ENCODE data around the gene FER.
"Not testable (repeated sequence)": the region's sequence is repeated elsewhere in the genome, so short reads cannot be mapped to it uniquely, and the experiment has no call there.

Gene FER

GRCh38 chr5:108748401-108749127, 867 bp downstream of the FER start:
- DNase-seq: peak; percentile 96 to 98 (median 96)

DNA sequence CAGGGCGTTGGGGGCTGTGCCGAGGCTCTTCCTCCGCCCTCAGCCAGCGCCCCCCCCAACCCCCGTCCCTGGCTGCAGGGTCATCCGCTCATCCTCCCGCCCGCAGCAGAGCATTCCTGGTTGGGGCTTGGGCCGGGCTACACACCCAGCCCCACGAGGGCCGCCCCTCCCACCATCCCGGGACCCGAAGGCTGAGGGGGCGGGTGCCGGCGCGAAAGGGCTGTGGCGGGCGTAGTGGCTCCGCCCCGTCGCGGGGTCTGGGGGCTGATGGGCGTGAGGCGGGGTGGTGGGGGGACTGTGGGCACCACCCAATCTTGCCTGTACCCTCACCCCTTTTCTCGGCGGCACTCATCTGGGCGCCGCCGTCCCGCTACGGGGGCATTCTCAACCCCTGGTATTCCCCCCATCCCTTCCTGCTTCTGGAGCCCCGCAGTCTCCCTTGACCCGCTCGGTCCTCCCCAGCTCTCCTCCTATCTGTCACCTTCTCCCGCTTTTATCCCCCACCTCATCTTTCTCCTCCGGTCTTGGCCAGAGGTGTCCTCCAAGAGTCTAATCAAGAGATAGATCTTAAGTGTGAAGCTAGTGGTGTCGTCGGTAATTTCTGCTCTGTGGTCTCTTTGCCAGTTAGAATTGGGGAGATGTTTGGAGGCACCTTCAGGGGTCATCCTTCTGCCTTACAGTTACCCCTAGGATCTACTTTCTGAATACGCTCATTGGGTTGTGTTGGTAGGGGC, 1.6 kb downstream of the FER start:
- DNase-seq: peak in 5 of 6 experiments; percentile 30 to 77 (median 42)

- no peak for DNase-seq
Observed at GRCh38 chr5:108753331-108753730, 5.6 kb downstream of the FER start.

DNA sequence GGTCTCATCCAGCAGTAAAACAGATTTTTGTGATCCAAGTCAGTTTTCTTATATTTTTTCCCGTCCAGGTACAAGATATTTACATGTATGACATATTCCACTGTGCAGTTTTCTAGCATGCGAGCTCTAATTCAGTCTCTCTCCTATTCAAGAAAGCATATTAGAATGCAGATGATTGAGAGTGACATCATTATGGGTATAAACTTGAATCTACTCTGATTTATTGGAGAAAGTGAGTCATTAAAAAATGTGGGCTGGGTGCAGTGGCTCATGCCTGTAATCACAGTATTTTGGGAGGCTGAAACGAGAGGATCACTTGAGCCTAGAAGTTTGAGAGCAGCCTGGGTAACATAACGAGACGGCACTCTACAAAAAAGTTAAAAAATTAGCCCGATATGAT, 6.2 kb downstream of the FER start:
- no peak for DNase-seq

GRCh38 chr5:108760512-108760911, 12.8 kb downstream of the FER start:
- peak in 4 of 6 experiments; percentile 12 to 62 (median 42) for DNase-seq

GRCh38 chr5:108762660-108763059, 15.0 kb downstream of the FER start:
- DNase-seq: no peak

DNA sequence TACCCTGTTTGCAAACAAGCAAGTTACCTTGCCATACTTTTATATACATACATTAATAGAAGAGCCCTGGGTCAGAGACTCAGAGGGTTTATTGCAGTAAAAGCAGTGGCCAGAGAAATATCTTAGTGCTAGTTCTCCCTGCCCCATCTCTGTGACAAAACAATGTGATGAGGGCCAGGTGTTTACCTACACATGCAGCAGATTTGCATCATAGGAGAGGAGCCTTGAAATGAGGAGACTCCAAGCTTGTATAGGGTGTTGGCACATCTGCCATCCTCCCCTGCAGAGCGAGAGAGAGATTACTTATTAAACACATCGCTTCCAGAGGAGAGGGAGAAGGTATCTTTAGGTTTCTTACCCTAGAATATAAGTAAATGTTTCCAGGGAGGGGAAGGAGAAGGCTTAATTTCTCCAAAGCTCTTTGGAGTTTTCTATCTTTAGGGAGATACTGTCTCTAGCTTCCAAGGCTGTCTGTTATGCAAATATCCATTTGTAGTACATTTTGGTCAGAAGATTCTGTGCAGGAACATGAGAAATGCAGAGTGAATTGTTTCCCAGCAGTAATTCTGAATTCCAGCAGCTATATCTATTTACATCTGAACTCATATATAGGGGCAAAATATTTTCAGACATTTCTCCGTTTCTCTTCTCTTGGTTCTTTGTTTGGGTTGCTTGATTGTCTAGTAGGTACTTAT, 15.7 kb downstream of the FER start:
- DNase-seq: no peak

DNA sequence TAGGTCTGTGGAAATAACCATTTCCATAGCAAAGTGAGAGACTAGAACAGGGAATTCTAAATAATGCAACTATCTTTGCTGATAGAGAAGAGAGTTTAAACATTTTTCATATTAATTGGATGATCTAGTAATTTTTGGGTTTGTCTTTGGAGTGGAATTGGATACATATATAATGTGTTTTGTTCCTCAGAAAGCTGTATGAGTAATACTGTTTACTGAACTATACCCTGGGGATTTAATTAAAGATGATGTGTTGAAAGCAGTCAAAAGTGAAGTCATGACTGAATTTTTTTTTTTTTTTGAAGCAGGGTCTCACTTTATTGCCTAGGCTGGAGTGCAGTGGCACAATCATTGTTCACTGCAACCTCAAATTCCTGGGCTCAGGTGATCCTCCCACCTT, 17.9 kb downstream of the FER start:
- no peak for DNase-seq

GRCh38 chr5:108766916-108767315, 19.2 kb downstream of the FER start:
- not testable (repeated sequence) for DNase-seq

DNA sequence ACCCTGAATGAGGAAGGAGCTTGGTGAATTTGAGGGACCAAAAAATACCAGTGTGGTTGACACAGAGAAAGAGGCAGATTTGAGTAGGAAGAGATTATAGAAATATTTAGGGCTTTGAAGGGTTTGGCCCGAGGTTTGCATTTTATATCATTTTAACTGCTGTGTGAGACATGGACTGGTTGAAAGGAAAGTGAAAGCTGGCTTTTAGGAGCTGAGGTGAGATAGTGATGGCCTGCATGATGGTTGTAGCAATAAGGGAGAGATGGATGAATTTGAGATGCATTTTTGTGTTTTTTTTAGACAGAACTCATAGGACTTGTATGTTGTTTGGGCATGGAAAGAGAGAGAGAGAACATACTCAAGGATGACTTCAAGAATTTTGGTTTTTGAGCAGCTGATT, 21.7 kb downstream of the FER start:
- no peak for DNase-seq

DNA sequence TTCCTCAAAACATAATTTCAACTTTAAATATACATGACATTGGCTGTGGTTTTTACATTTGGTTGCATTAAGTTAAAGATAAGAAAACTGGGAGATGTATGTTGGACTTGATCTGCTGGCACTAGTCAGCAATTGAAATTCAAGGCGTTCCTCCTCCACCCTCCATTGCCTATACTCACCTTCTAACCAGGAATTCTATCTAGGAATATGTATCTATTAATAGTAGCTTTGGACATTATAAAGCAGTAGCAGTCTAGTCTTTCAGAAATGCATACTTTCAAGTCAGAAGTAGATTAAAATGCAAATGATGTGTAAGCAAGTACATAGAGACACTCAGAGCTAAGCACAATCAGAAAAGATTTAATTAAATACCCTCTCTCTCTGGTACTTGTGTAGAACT, 24.9 kb downstream of the FER start:
- DNase-seq: no peak

DNA sequence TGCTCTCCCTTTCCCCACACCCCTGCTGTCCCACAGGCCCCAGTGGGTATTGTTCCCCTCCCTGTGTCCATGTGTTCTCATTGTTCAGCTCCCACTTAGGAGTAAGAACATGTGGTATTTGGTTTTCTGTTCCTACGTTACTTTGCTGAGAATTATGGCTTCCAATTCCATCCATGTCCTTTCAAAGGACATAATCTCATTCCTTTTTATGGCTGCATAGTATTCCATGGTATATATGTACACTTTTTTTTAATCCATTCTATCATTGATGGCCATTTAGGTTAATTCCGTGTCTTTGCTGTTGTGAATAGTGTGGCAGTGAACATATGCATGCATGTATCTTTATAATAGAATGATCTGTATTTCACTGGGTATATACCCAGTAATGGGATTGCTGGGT, 25.6 kb downstream of the FER start:
- DNase-seq: no peak

DNA sequence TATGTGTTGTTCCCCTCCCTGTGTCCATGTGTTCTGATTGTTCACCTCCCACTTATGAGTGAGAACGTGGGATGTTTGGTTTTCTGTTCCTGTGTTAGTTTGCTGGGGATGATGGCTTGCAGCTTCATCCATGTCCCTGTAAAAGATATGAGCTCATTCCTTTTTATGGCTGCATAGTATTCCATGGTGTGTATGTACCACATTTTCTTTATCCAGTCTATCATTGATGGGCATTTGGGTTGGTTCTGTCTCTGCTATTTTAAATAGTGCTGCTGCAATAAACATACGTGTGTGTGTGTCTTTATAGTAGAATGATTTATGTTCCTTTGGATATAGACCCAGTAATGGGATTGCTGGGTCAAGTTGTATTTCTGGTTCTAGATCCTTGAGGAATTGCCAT, 26.4 kb downstream of the FER start:
- DNase-seq: not testable (repeated sequence)

GRCh38 chr5:108777582-108777981, 29.9 kb downstream of the FER start:
- DNase-seq: not testable (repeated sequence)

DNA sequence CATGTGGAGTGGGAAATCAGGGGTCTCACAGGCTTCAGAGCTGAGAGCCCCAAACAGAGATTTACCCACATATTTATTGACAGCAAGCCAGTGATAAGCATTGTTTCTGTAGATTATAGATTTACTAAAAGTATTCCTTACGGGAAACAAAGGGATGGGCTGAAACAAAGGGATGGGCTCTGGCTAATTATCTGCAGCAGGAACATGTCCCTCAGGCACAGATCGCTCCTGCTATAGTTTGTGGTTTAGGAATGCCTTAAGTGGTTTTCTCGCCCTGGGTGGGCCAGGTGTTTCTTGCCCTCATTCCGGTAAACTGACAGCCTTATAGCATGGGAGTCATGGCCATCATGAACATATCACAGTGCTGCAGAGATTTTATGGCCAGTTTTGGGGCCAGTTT, 36.9 kb downstream of the FER start:
- DNase-seq: not testable (repeated sequence)

DNA sequence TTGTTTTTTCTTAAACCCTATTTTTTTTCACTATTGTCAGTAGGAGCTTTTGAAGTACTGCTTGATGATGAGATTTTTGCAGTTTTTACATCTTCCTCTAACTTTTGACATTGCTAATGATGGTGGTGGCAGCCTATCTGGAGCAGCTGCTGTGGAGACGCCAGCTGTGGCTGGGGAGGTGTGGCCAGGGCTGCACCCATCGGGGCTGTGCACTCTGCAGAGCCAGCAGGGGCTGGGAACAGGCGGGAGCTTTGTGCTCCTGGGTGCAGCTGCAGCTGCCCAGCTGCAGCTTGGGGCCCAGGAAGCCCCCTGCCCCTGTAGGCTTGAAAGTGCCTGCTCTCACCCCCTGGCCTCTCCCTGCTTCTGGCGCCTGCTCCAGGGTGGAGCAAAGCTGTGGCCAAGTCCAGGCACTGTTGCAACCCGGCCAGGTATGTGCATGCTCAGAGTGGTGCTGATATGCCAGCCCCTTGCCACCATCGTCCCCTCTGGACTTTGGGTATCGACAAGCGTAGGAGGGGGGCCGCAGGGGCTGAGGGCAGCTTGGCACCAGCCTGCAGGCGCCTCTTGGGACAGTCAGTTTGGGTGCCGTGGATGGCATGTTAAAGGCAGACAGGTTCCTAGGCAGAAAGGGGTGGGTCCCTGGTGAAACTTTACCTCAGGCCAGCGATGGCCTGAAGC, 39.2 kb downstream of the FER start:
- DNase-seq: no peak

GRCh38 chr5:108788142-108788541, 40.4 kb downstream of the FER start:
- no peak for DNase-seq

- DNase-seq: no peak
Observed at GRCh38 chr5:108793207-108793606, 45.5 kb downstream of the FER start.

DNA sequence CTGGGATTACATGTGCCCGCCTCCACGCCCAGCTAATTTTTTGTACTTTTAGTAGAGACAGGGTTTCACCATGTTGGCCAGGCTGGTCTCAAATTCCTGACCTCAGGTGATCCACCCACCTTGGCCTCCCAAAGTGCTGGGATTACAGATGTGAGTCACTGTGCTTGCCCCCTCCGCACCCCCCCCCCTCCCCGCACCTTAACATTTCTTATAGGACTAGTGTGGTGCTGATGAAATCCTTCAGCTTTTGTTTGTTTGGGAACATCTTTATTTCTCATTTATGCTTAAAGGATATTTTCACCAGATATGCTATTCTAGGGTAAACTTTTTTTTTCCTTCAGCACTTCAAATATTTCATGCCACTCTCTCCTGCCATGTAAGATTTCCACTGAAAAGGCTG, 46.7 kb downstream of the FER start:
- DNase-seq: not testable (repeated sequence)

DNA sequence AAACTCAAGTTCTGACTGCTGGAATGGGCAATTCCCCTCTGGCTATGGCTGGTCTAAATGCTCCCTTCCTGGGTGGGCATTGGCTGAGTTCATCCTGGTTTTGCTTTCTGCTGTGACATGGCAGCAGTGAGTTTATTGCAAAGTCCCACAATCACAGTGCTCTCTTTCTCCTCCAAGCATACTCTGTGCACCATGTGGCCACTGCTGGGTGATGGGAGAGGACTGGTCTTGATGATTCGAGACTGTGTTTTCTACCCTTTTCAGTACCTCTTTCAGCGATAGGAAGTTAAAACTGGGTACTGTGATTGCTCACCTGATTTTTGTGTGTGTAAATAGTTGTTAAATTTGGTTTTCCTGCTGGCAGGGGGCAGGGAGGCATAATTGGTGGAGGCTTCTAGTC, 49.7 kb downstream of the FER start:
- DNase-seq: no peak

DNA sequence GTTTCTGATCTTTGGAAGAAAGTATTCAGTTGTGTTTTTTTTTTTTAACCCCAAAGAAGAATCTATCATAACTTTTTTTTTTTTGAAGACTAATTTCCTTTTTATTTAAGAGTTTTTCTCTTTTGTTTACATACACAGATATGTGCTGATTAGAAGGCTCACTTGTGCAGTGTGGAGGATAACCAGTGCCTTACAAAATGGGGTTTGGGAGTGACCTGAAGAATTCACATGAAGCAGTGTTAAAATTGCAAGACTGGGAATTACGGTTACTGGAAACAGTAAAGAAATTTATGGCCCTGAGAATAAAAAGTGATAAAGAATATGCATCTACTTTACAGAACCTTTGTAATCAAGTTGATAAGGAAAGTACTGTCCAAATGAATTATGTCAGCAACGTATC, 50.3 kb downstream of the FER start:
- DNase-seq: no peak

DNA sequence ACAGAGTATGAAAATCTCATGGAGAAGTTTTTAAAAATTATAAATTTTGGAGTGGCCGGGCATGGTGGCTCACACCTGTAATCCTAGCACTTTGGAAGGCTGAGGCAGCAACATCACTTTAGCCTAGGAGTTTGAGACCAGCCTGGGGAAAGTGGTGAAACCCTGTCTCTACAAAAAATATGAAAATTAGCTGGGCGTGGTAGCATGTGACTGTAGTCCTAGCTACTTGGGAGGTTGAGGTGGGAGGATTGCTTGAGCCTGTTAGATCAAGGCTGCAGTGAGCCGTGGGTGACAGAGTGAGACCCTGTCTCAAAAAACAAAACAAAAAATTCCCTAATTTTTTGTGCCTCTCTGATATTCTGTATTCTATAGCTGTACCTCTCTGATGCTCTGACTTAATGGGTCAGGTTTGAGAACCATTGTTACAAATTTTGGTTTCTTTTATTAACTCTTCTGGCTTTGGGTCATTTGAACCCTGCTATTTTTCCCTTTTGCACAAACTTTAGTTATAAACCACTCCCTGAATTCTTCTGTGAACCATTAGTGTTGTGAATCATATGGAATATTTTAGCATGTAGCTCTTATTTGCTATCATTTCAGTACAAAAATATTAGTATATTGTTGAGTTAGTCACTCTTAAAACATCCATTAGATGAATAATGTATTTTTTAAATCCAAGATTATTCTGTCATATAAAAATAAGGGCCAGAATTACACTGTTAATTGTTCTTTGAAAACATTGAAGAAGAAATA, 51.0 kb downstream of the FER start:
- DNase-seq: no peak

DNA sequence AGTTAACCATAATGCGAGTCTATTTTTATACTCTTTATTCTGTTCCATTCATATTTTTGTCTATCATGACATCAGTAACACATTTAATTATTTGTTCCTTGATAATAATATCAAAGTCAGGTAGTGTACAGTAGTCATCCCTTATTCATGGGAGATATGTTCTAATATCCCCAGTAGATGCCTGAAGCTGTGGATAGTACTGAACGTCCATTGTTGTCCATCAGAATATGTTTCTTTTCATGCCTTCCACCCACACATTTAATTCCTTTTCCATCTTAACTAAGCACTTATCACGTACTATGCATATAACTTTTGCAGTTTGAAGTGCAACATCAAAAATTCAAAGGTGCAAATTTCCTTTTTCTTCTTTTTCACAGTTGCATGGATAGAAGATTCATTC, 53.6 kb downstream of the FER start:
- DNase-seq: no peak

Measured in stimulated activated naive CD4-positive, alpha-beta T cell (primary cell).